Osteoblast (primary cell): Measurements from ENCODE around the gene MS4A6E. TPM values are rescaled to one million over a fixed set of nuclear protein-coding genes. Genes with fewer than 3 reads are reported as not detected.

Experiments used
- DNase-seq: peaks from one replicate; pipeline ENCODE4 v3.0.0; 2011; ENCODE audit warnings: low spot score, mixed read lengths; ENCODE audit not compliant: insufficient read length; ENCODE audit errors: missing footprints
- H2AFZ ChIP-seq: 2 replicates; pipeline ENCODE4 v1.6.0; 2011; ENCODE audit warnings: mild to moderate bottlenecking, low read length
- H3K27ac ChIP-seq: 2 replicates; pipeline ENCODE4 v1.5.1; 2011; ENCODE audit warnings: mild to moderate bottlenecking, low read depth, low read length, moderate library complexity
- H3K27me3 ChIP-seq: 2 replicates; pipeline ENCODE4 v1.6.0; 2012; ENCODE audit warnings: mild to moderate bottlenecking, control low read depth, inconsistent platforms, low read length, moderate library complexity; ENCODE audit not compliant: insufficient read depth
- H3K36me3 ChIP-seq: 2 replicates; pipeline ENCODE4 v1.5.1; 2011; ENCODE audit warnings: mild to moderate bottlenecking, low read length, control low read depth, moderate library complexity; ENCODE audit not compliant: insufficient read depth
- H3K4me1 ChIP-seq: 2 replicates; pipeline ENCODE4 v1.5.1; 2011; ENCODE audit warnings: mild to moderate bottlenecking, low read length, control low read depth, moderate library complexity; ENCODE audit not compliant: insufficient read depth
- H3K4me2 ChIP-seq: 2 replicates; pipeline ENCODE4 v1.6.0; 2011; ENCODE audit warnings: mild to moderate bottlenecking, low read length; ENCODE audit not compliant: insufficient read depth
- H3K4me3 ChIP-seq: fragments of 200-600 bp; sonication (generic); 3 replicates; pipeline ENCODE4 v1.5.1; 2012; ENCODE audit warnings: mild to moderate bottlenecking, low read length, inconsistent platforms; ENCODE audit not compliant: insufficient read depth
- H3K79me2 ChIP-seq: 2 replicates; pipeline ENCODE4 v1.6.0; 2012; ENCODE audit warnings: mild to moderate bottlenecking, low read length, control low read depth, inconsistent platforms; ENCODE audit not compliant: insufficient read depth
- H3K9me3 ChIP-seq: 2 replicates; pipeline ENCODE4 v1.5.1; 2011; ENCODE audit warnings: low read depth, low read length, control low read depth
- H4K20me1 ChIP-seq: 2 replicates; pipeline ENCODE4 v1.6.0; 2012; ENCODE audit warnings: mild to moderate bottlenecking, low read length, control low read depth; ENCODE audit not compliant: insufficient read depth
- CTCF ChIP-seq: IDR thresholded peaks from 2 replicates; pipeline ENCODE4 v1.5.1; 2011; ENCODE audit warnings: mild to moderate bottlenecking, low read depth, low read length, moderate library complexity; ENCODE audit errors: extremely low read depth
- total RNA-seq: library from RNA; depleted of rRNA; stranded (reverse); fragments of >200 nt; gene quantifications from 2 replicates; pipeline ENCODE4 v1.2.3, GENCODE V29; 2012

The MS4A6E gene
- total RNA-seq, 1 donor, result not detected

DNA sequence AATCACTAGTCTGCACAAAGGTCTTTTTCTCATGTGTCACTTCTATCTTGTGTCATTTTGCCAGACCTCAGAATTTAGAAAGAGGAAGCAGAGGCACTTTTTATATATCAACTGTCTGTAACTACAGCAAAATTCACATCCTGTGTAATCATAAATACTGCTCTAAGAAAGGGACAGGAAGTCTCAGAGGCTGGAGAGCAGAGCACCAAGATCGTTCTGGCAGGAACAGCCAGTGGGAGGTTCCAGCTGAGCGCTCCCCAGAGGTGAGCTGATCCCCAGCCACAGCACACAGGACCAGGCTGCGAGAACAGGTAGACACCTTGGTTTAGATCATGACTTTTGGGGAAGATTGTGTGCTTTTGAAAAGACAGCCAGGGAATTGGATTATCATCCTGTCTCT is 51.3 kb downstream of the MS4A6E start, which contains the start of gene MS4A7:
Gene MS4A7 (plus strand): TSS at position 179 of the 400 bp plus-strand sequence. CDS start 4,610 bp downstream, outside the sequence.
- H4K20me1 ChIP-seq, result no peaks in the 10 kb centered on the region
- no peak within 1 kb of the TSS for H2AFZ ChIP-seq
- no peak for DNase-seq
- no peaks in the 10 kb centered on the region for H3K27me3 ChIP-seq
- no peaks in the 10 kb centered on the region for H3K36me3 ChIP-seq
- no peak within 1 kb of the TSS for H3K4me2 ChIP-seq
- no peak for TF ChIP-seq CTCF
- no peaks in the 10 kb centered on the region for H3K9me3 ChIP-seq
- no peaks in the 10 kb centered on the region for H3K79me2 ChIP-seq
- H3K4me1 ChIP-seq, result no peaks in the 10 kb centered on the region
- no peak within 1 kb of the TSS for H3K4me3 ChIP-seq
- H3K27ac ChIP-seq, result no peak within 1 kb of the TSS

- DNase-seq, result no peak
- Histone ChIP-seq H3K36me3 (no peaks in the 10 kb centered on the region), H3K27ac (no peak overlapping the region), H3K27me3 (no peaks in the 10 kb centered on the region), H3K4me3 (no peak overlapping the region), H3K79me2 (no peaks in the 10 kb centered on the region), H2AFZ (no peak overlapping the region), H3K9me3 (peaks cover 2% of the 10 kb centered on the region), H3K4me2 (no peak overlapping the region), H3K4me1 (no peaks in the 10 kb centered on the region), H4K20me1 (no peaks in the 10 kb centered on the region)
- no peak for TF ChIP-seq CTCF
Observed at GRCh38 chr11:60389279-60389910, 62.3 kb downstream of the MS4A6E start.

DNA sequence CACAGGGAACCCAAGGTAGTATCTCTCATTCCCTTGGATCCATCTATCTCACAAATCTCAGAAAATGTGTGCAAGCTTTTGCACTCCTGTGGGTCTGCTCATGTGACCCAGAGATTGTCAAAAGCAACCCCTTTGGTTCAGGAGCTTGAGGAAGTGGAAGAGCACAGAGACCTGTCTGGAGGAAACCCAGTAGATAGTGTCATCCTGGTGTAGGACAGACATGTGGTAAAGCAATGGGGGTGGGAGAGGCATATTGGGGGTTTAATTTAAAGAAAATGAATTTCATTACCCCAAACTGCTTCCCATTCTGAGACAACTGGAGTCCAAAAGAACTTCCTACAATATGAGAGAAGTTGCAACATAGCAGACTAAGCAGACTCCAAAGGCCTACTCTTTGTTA is 63.4 kb downstream of the MS4A6E start:
- Histone ChIP-seq H3K4me3 (no peak overlapping the region), H3K79me2 (no peaks in the 10 kb centered on the region), H3K36me3 (no peaks in the 10 kb centered on the region), H3K27me3 (no peaks in the 10 kb centered on the region), H3K27ac (no peak overlapping the region), H2AFZ (no peak overlapping the region), H3K4me2 (no peak overlapping the region), H3K9me3 (peaks cover 2% of the 10 kb centered on the region), H4K20me1 (no peaks in the 10 kb centered on the region), H3K4me1 (no peaks in the 10 kb centered on the region)
- no peak for DNase-seq
- no peak for TF ChIP-seq CTCF

Other genes starting within 250 kb of the MS4A6E start
- gene MS4A2, start 238.6 kb upstream of the MS4A6E start, total RNA-seq, result not detected in 2 replicates
- under 0.01 TPM in 1 of 2 replicates, not detected in the other for gene MS4A6A, start 144.2 kb upstream of the MS4A6E start, total RNA-seq
- gene MS4A4E, start 84.1 kb upstream of the MS4A6E start, total RNA-seq, result not detected in 2 replicates
- under 0.01 and 0.36 TPM in 2 replicates for gene MS4A4A, start 46.6 kb upstream of the MS4A6E start, total RNA-seq
- gene MS4A7, start 51.3 kb downstream of the MS4A6E start, total RNA-seq, result under 0.01 and 0.36 TPM in 2 replicates
- not detected in 2 replicates for gene MS4A14, start 69.2 kb downstream of the MS4A6E start, total RNA-seq
- not detected in 2 replicates for gene MS4A5, start 102.3 kb downstream of the MS4A6E start, total RNA-seq
- gene MS4A1, start 128.6 kb downstream of the MS4A6E start, total RNA-seq, result not detected in 2 replicates
- not detected in 2 replicates for gene MS4A12, start 165.5 kb downstream of the MS4A6E start, total RNA-seq
- gene MS4A13, start 188.1 kb downstream of the MS4A6E start, total RNA-seq, result not detected in 2 replicates